Measurements from ENCODE around the gene MFSD6.

MFSD6 gene

DNA sequence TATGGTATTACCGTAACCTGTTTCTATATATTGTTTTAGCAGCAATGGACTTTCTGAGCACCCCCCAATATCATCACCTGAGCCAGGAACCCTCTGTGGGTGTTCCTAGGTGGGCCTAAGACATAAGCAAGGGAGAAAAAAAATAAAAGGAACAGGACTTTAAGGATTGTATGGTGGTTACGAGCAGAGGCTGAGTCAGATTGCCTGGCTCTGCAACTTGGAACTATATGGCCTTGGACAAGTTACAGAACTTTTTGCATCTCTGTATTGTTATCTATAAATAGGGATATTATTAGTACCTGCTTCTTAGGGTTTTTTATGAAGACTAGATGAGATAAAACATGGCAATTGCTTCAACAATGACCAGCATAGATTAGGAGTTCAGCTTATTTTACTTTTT lies 34.9 kb downstream of the MFSD6 start:
- Mint-ChIP-seq H3K4me1 (ENCODE audit: low read depth) (peaks cover 80% of the 10 kb centered on the region), H3K9me3 (no peaks in the 10 kb centered on the region), H3K4me3 (no peak overlapping the region), H3K27ac (no peak overlapping the region), H3K36me3 (ENCODE audit: low read depth) (peaks cover 17% of the 10 kb centered on the region), H3K27me3 (no peaks in the 10 kb centered on the region)

DNA sequence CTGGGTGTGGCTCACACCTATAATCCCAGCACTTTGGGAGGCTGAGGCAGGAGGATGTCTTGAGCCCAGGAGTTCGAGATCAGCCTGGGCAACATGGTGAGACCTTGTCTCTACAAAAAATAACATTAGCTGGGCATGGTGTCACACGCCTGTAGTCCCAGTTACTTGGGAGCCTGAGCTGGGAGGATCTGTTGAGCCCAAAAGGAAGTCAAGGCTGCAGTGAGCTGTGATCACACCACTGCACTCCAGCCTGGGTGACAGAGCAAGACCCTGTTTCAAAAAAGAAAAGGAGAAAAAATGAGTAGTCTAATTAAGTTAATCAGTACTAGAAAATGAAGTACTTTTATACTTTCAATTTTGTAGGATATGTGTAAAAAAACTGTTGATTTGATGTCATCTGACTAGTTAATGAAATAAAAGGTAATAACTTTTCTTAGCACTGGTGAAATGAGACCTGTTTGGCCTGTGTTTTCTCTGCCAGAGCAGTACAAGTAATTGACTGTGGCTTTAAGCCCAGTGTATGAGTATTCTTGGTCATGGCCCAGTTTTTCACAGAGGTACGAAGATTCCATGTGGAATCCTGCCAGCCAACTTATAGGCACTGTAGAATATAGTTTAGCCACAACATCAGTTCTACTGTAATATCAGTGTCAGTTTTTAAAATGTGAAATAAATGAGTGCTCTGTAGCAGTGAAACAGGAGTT lies 35.8 kb downstream of the MFSD6 start:
- H3K27me3 Mint-ChIP-seq, result no peaks in the 10 kb centered on the region
- no peaks in the 10 kb centered on the region for H3K9me3 Mint-ChIP-seq
- peaks cover 72% of the 10 kb centered on the region for H3K4me1 Mint-ChIP-seq (ENCODE audit: low read depth)
- no peak overlapping the region for H3K27ac Mint-ChIP-seq
- H3K36me3 Mint-ChIP-seq (ENCODE audit: low read depth), result peaks cover 11% of the 10 kb centered on the region
- no peak overlapping the region for H3K4me3 Mint-ChIP-seq

DNA sequence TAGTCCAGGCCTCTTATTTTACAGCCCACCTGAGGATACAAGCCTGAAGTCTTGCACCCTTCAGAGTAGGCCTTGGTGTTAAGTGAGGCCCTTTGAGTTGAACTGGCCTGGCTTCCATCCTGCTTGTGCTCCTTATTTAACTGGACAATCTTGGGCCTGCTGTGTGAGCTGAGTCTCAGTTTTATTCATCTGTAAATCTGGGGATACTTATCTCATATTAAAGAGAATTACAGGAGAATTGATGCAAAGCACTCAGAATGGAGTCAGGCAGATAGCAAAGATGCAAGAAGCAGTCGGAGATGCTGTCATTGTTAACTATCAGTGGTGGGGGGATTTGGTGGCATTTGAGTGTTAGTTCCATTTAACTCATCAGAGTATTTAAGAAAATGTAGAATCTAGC lies 36.8 kb downstream of the MFSD6 start:
- H3K4me1 Mint-ChIP-seq (ENCODE audit: low read depth), result peaks cover 63% of the 10 kb centered on the region
- no peak overlapping the region for H3K27ac Mint-ChIP-seq
- no peaks in the 10 kb centered on the region for H3K27me3 Mint-ChIP-seq
- no peak overlapping the region for H3K4me3 Mint-ChIP-seq
- H3K9me3 Mint-ChIP-seq, result no peaks in the 10 kb centered on the region
- H3K36me3 Mint-ChIP-seq (ENCODE audit: low read depth), result peaks cover 1% of the 10 kb centered on the region

GRCh38 chr2:190446193-190446592 lies 38.0 kb downstream of the MFSD6 start:
- no peaks in the 10 kb centered on the region for H3K36me3 Mint-ChIP-seq (ENCODE audit: low read depth)
- H3K27me3 Mint-ChIP-seq, result no peaks in the 10 kb centered on the region
- H3K4me1 Mint-ChIP-seq (ENCODE audit: low read depth), result peaks cover 59% of the 10 kb centered on the region
- H3K27ac Mint-ChIP-seq, result no peak overlapping the region
- no peak overlapping the region for H3K4me3 Mint-ChIP-seq
- H3K9me3 Mint-ChIP-seq, result no peaks in the 10 kb centered on the region

GRCh38 chr2:190446750-190447516 lies 38.8 kb downstream of the MFSD6 start:
- peaks cover 59% of the 10 kb centered on the region for H3K4me1 Mint-ChIP-seq (ENCODE audit: low read depth)
- H3K27me3 Mint-ChIP-seq, result no peaks in the 10 kb centered on the region
- H3K9me3 Mint-ChIP-seq, result no peaks in the 10 kb centered on the region
- H3K4me3 Mint-ChIP-seq, result no peak overlapping the region
- no peaks in the 10 kb centered on the region for H3K36me3 Mint-ChIP-seq (ENCODE audit: low read depth)
- no peak overlapping the region for H3K27ac Mint-ChIP-seq

DNA sequence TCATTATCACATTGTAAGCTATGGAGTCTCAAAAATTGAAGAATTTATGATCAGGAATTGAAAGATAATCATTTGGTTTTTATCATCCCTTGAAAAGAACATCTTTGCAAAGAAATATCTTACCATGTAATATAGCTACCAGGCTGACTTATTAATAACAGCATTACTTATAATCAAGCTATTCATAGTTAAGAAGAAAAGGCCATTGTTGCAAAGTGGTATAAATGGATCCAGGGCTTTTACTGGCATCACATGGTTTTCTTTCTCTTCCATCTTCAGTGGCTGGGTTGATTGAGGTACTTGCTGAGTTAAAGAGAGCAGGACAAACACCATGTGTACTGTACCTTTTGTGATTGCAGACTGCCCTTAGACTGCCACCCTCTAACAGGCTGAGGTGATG lies 39.6 kb downstream of the MFSD6 start:
- Mint-ChIP-seq H3K27ac (no peak overlapping the region), H3K36me3 (ENCODE audit: low read depth) (peaks cover 2% of the 10 kb centered on the region), H3K4me3 (no peak overlapping the region), H3K9me3 (peaks cover under 1% of the 10 kb centered on the region), H3K4me1 (ENCODE audit: low read depth) (peaks cover 57% of the 10 kb centered on the region), H3K27me3 (no peaks in the 10 kb centered on the region)

DNA sequence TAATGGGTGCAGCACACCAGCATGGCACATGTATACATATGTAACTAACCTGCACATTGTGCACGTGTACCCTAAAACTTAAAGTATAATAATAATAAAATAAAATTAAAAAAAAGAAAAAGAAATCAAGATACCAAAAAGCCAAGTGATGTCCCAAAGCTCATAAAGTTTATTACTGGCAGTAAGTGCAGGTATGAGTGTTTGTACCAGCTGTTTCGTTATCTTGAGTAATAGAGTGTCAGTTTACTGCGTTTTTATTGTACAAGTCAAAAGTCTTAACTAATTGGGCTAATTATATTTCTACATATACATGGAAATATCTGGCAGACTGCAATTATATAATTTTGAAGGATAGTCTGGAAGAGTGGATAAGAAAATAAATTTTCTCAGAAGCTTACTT lies 41.8 kb downstream of the MFSD6 start:
- Mint-ChIP-seq H3K27ac (no peak overlapping the region), H3K4me1 (ENCODE audit: low read depth) (peaks cover 42% of the 10 kb centered on the region), H3K9me3 (peaks cover 4% of the 10 kb centered on the region), H3K4me3 (no peak overlapping the region), H3K27me3 (no peaks in the 10 kb centered on the region), H3K36me3 (ENCODE audit: low read depth) (peaks cover 15% of the 10 kb centered on the region)

- Mint-ChIP-seq H3K27ac (no peak overlapping the region), H3K36me3 (ENCODE audit: low read depth) (peaks cover 17% of the 10 kb centered on the region), H3K4me3 (no peak overlapping the region), H3K9me3 (peaks cover 4% of the 10 kb centered on the region), H3K27me3 (no peaks in the 10 kb centered on the region), H3K4me1 (ENCODE audit: low read depth) (peaks cover 39% of the 10 kb centered on the region)
These were observed 42.2 kb downstream of the MFSD6 start for GRCh38 chr2:190450363-190450762.

DNA sequence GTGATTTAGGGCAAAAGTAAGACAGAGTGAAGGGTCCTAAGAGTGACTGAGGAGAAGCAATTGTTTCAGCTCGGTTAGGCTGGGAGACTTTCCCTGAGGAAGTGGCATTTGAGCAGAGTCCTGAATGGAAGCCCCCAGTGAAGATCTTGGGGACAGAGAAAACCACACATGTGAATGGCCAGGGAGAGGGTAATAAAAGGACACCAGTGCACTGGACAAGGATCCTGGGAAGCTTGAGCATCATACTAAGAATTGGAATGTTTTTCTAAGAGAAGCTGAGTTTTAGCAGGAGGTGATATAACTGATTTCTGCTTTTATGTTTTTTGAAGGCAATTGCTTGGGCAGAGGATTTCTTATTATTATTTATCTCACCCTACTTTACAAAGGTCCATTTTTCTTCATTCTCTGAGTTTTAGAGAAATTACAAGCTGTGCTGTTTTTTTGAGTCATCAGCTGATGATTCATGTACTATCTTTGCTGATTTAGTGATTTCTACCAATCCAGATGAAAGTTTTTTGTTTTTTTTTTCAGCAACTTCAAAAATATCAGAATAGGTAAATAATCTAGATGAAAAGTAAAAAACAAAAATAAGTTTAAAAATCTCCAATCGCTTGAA lies 43.5 kb downstream of the MFSD6 start:
- Mint-ChIP-seq H3K27me3 (no peaks in the 10 kb centered on the region), H3K27ac (no peak overlapping the region), H3K4me3 (no peak overlapping the region), H3K36me3 (ENCODE audit: low read depth) (peaks cover 21% of the 10 kb centered on the region), H3K9me3 (peaks cover 4% of the 10 kb centered on the region), H3K4me1 (ENCODE audit: low read depth) (peaks cover 35% of the 10 kb centered on the region)

GRCh38 chr2:190452433-190452832 lies 44.3 kb downstream of the MFSD6 start:
- H3K36me3 Mint-ChIP-seq (ENCODE audit: low read depth), result peaks cover 27% of the 10 kb centered on the region
- no peaks in the 10 kb centered on the region for H3K27me3 Mint-ChIP-seq
- peaks cover 4% of the 10 kb centered on the region for H3K9me3 Mint-ChIP-seq
- H3K27ac Mint-ChIP-seq, result no peak overlapping the region
- H3K4me3 Mint-ChIP-seq, result no peak overlapping the region
- H3K4me1 Mint-ChIP-seq (ENCODE audit: low read depth), result peaks cover 37% of the 10 kb centered on the region

DNA sequence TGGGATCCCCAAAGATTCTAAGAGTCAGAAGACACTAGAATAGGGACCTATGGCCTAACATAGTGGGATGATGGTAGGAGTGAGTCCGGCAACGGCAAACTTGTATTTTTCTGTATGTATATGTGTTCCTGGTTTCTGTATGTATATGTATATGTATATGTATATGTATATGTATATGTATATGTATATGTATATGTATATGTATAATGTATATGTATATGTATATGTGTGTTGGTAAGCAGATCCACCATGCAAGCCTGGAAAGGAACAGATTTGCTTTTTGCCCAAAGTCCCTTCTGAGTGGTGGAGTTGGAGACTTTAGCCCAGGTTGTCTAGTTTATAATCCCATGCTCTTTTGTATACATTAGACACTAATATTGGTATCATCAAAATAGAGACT lies 46.6 kb downstream of the MFSD6 start:
- Mint-ChIP-seq H3K9me3 (peaks cover 4% of the 10 kb centered on the region), H3K27ac (no peak overlapping the region), H3K4me1 (ENCODE audit: low read depth) (peaks cover 48% of the 10 kb centered on the region), H3K4me3 (no peak overlapping the region), H3K27me3 (no peaks in the 10 kb centered on the region), H3K36me3 (ENCODE audit: low read depth) (peaks cover 44% of the 10 kb centered on the region)

DNA sequence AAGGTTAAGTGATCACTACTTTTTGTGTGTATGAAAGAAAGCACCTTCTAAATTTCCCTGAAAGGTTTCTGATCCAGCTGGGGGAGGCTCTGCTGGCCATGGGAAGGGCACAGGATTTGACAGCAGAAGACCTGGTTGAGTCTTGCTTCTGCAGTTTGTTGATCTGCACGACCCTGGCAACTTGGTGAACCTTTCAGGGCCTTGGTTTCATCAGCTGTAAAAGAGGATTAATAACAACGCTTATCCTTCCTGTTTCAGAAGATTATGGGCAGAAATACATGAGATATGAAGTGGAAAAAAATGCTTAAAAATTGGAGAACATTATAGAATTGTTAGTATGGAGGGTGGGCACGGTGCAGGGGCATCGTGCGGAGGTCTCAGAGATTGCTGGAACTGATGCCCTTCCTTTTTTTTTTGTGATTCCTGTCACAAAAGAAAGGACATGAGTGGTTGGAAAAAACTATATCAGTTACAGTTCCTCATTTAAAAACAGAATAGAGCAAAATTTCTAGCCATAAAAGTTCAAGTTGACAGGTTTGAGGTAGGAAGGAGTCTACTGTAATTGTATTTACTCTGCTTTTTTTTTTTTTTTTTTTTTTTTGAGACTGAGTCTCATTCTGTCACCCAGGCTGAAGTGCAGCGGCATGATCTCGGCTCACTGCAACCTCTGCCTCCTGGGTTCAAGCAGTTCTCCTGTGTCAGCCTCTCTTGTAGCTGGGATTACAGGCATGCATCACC lies 47.4 kb downstream of the MFSD6 start:
- Mint-ChIP-seq H3K4me1 (ENCODE audit: low read depth) (peaks cover 56% of the 10 kb centered on the region), H3K27me3 (no peaks in the 10 kb centered on the region), H3K36me3 (ENCODE audit: low read depth) (peaks cover 47% of the 10 kb centered on the region), H3K9me3 (peaks cover 4% of the 10 kb centered on the region), H3K27ac (peak overlapping the region; percentile 62), H3K4me3 (no peak overlapping the region)

- Mint-ChIP-seq H3K27ac (no peak overlapping the region), H3K9me3 (peaks cover 4% of the 10 kb centered on the region), H3K27me3 (no peaks in the 10 kb centered on the region), H3K36me3 (ENCODE audit: low read depth) (peaks cover 50% of the 10 kb centered on the region), H3K4me3 (no peak overlapping the region), H3K4me1 (ENCODE audit: low read depth) (peaks cover 52% of the 10 kb centered on the region)
These were observed 48.7 kb downstream of the MFSD6 start for GRCh38 chr2:190456833-190457232.

DNA sequence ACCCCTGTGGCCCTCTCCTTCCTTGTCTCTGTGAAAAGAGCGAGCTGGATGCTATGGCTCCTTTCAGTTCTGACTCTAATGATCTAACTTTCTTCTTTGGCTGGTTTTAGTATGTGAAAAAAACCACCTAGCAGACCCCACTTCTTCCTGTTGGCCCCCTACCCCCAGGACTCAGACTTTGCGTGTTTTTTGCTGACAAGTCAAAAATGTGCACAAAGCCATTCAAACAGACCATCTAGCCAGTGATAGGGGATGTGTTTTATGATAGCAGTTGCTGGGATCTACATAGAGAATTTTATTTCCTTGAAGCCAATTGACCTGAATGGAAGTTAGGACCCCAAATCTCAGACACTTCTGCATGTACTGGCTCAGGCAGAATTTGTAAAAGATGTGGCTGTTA lies 49.1 kb downstream of the MFSD6 start:
- peaks cover 54% of the 10 kb centered on the region for H3K4me1 Mint-ChIP-seq (ENCODE audit: low read depth)
- H3K4me3 Mint-ChIP-seq, result no peak overlapping the region
- peaks cover 50% of the 10 kb centered on the region for H3K36me3 Mint-ChIP-seq (ENCODE audit: low read depth)
- H3K27ac Mint-ChIP-seq, result no peak overlapping the region
- H3K27me3 Mint-ChIP-seq, result no peaks in the 10 kb centered on the region
- H3K9me3 Mint-ChIP-seq, result peaks cover 4% of the 10 kb centered on the region

Measured in stimulated activated naive CD8-positive, alpha-beta T cell treated with anti-CD3 and anti-CD28 coated beads, Interleukin-15, Interleukin-2, amounts not matched to agents 100 ng/mL and 50 ng/mL, for 24 hours (primary cell).